SU-DHL-6 (cell line): ENCODE results near the gene FSCN2.

Source experiments
- CTCF ChIP-seq: fragments of 200-600 bp; sonication (generic); IDR thresholded peaks from one replicate; pipeline ENCODE4 v1.5.1; 2017; ENCODE audit warnings: antibody characterized with exemption, mild to moderate bottlenecking, low read length, moderate library complexity; ENCODE audit not compliant: insufficient read depth, poor library complexity, severe bottlenecking
- EZH2phosphoT487 ChIP-seq: fragments of 200-600 bp; sonication (generic), shearing (Covaris generic); conservative IDR thresholded peaks from 2 replicates; pipeline ENCODE4 v1.6.1; 2018; ENCODE audit warnings: mild to moderate bottlenecking, antibody characterized with exemption, low read length, moderate library complexity, mixed read lengths

GRCh38 chr17:81508639-81509206 lies 19.5 kb upstream of the FSCN2 start:
- TF ChIP-seq CTCF (no peak), EZH2phosphoT487 (no peak)
